Natural killer cell (primary cell): ENCODE results near the gene MED1. TPM values are rescaled to one million over a fixed set of nuclear protein-coding genes. Genes with fewer than 3 reads are reported as not detected.
"Not testable (repeated sequence)": the region's sequence is repeated elsewhere in the genome, so short reads cannot be mapped to it uniquely, and the experiment has no call there.

ENCODE experiments used
- ATAC-seq, 3 donors: fragments of 150-1000 bp in 2 of 3; fragments of 200-7000 bp in 1 of 3; cut with Tn5 transposase; 1 replicate in 1 of 3; 2 replicates in 2 of 3; pipeline ENCODE4 v1.10.0; 2021; ENCODE audit warnings: mild to moderate bottlenecking in 2 of 3, moderate library complexity in 2 of 3
- DNase-seq, 2 donors: peaks; one replicate each; pipeline versions ENCODE4 v3.0.0 to v3.0.0-alpha.2; 2013 to 2021; ENCODE audit warnings: mixed read lengths in 1 of 2
- H3K27ac ChIP-seq: one replicate; pipeline ENCODE4 v1.5.1; 2013; ENCODE audit warnings: mild to moderate bottlenecking, low read length
- H3K27me3 ChIP-seq: one replicate; pipeline ENCODE4 v1.6.1; 2013; ENCODE audit warnings: low read length; ENCODE audit not compliant: control insufficient read depth, insufficient read depth
- H3K36me3 ChIP-seq: one replicate; pipeline ENCODE4 v1.6.1; 2013; ENCODE audit warnings: low read length; ENCODE audit not compliant: control insufficient read depth, insufficient read depth
- H3K4me1 ChIP-seq: one replicate; pipeline ENCODE4 v1.6.1; 2013; ENCODE audit warnings: low read length; ENCODE audit not compliant: control insufficient read depth, insufficient read depth
- H3K4me3 ChIP-seq: one replicate; pipeline ENCODE4 v1.5.1; 2013; ENCODE audit warnings: low read length
- H3K9me3 ChIP-seq: one replicate; pipeline ENCODE4 v1.6.1; 2013; ENCODE audit warnings: low read length; ENCODE audit not compliant: control insufficient read depth, insufficient read depth
- H3K27ac Mint-ChIP-seq, 2 donors: one replicate each; pipeline ENCODE4 v1.8.0; 2022; ENCODE audit warnings: mild to moderate bottlenecking in 2 of 2, mixed read lengths in 2 of 2, moderate library complexity in 1 of 2
- H3K27me3 Mint-ChIP-seq, 2 donors: one replicate each; pipeline ENCODE4 v1.8.0; 2022; ENCODE audit warnings: low read depth in 2 of 2, mixed read lengths in 2 of 2
- H3K36me3 Mint-ChIP-seq: one replicate; pipeline ENCODE4 v1.8.0; 2022; ENCODE audit warnings: mixed read lengths
- H3K4me1 Mint-ChIP-seq, 2 donors: one replicate each; pipeline ENCODE4 v1.8.0; 2022; ENCODE audit warnings: mixed read lengths in 2 of 2
- H3K4me3 Mint-ChIP-seq: one replicate; pipeline ENCODE4 v1.8.0; 2022; ENCODE audit warnings: mild to moderate bottlenecking, moderate library complexity, mixed read lengths
- H3K9me3 Mint-ChIP-seq, 2 donors: one replicate each; pipeline ENCODE4 v1.8.0; 2022; ENCODE audit warnings: mixed read lengths in 2 of 2
- CTCF ChIP-seq: fragments of 200-600 bp; IDR thresholded peaks from one replicate; pipeline ENCODE4 v1.8.0; 2022; ENCODE audit warnings: antibody characterized with exemption
- WGBS: methylation state at CpG from one replicate; pipeline ENCODE4 v1.1.7; 2013; ENCODE audit warnings: missing lambda C conversion rate; ENCODE audit not compliant: insufficient coverage; 5-methylcytosine and 5-hydroxymethylcytosine counted together
- intact Hi-C: fragments of 100-400 bp; cut with micrococcal nuclease; formaldehyde crosslinking; loops from one replicate; pipeline ENCODE4 v1.14.2; 2022
- total RNA-seq, 4 donors: library from RNA; stranded (reverse); fragments of 120-200 nt in 1 of 4; gene quantifications; one replicate each; pipeline versions ENCODE4 v1.2.3 to v1.2.4, GENCODE V29; 2013 to 2022

The MED1 gene
- total RNA-seq, result 10 to 100 TPM; 44.3 to 63.8 (median 53.4) TPM
- 41.6 TPM for total RNA-seq (2013)

GRCh38 chr17:39450847-39451581 is at the start of gene MED1:
MED1 (minus strand) TSS chr17:39451263; CDS start chr17:39451062, 201 bp downstream.
- no peak for TF ChIP-seq CTCF
- Histone ChIP-seq H3K4me1 (peaks cover 18% of the 10 kb centered on the region), H3K36me3 (peaks cover 8% of the 10 kb centered on the region), H3K27ac (peak within 1 kb of the TSS; percentile 85), H3K9me3 (no peaks in the 10 kb centered on the region), H3K27me3 (no peaks in the 10 kb centered on the region), H3K4me3 (peak within 1 kb of the TSS; percentile 91)
- Mint-ChIP-seq H3K4me3 (peak within 1 kb of the TSS; percentile 94), H3K36me3 (no peaks in the 10 kb centered on the region), H3K4me1 (peaks cover 17 to 21% of the 10 kb centered on the region in 2 donors), H3K9me3 (no peaks in the 10 kb centered on the region), H3K27ac (peak within 1 kb of the TSS; percentile 92 to 97), H3K27me3 (no peaks in the 10 kb centered on the region)
- DNase-seq, result peak; percentile 87 to 98
- WGBS, result under 1% methylated on average over 36 of the region's 37 CpGs
- intact Hi-C loops, result loop anchor here (1.0 kb wide), 1 partner anchor 10 kb away; the partner anchor contains the start of gene CDK12
- ATAC-seq, result peak; percentile 95 to 97 (median 96)

- H3K9me3 ChIP-seq, intact Hi-C loops, H3K27ac ChIP-seq, H3K4me1 Mint-ChIP-seq, DNase-seq, H3K4me1 ChIP-seq, ATAC-seq, H3K4me3 ChIP-seq, H3K9me3 Mint-ChIP-seq, H3K4me3 Mint-ChIP-seq, H3K27ac Mint-ChIP-seq, H3K27me3 Mint-ChIP-seq, H3K27me3 ChIP-seq: not testable (repeated sequence)
- peaks cover 61% of the 10 kb centered on the region for H3K36me3 ChIP-seq
- peaks cover 16% of the 10 kb centered on the region for H3K36me3 Mint-ChIP-seq
- 98% methylated on average over 12 of the region's 12 CpGs for WGBS
These were observed 45.9 kb upstream of the MED1 start for GRCh38 chr17:39496921-39497320.

- TF ChIP-seq CTCF, result no peak
- no peak overlapping the region for H3K27ac Mint-ChIP-seq
- DNase-seq (no peak), ATAC-seq (no peak)
- Histone ChIP-seq H3K27ac (no peak overlapping the region), H3K9me3 (no peaks in the 10 kb centered on the region), H3K4me1 (no peaks in the 10 kb centered on the region), H3K4me3 (no peak overlapping the region), H3K27me3 (no peaks in the 10 kb centered on the region), H3K36me3 (peaks cover 29% of the 10 kb centered on the region)
- 93% methylated on average over 4 of the region's 4 CpGs for WGBS
- H3K4me1 Mint-ChIP-seq, result peaks cover 0 to 5% of the 10 kb centered on the region in 2 donors
- no peaks in the 10 kb centered on the region for H3K27me3 Mint-ChIP-seq
- peaks cover 5% of the 10 kb centered on the region for H3K36me3 Mint-ChIP-seq
- intact Hi-C loops, result no loop called here
- H3K9me3 Mint-ChIP-seq, result no peaks in the 10 kb centered on the region
- no peak overlapping the region for H3K4me3 Mint-ChIP-seq
These were observed 36.9 kb upstream of the MED1 start for GRCh38 chr17:39487946-39488345.

- H3K27ac ChIP-seq, H3K4me1 ChIP-seq, H3K27ac Mint-ChIP-seq, H3K4me3 ChIP-seq, intact Hi-C loops, H3K4me1 Mint-ChIP-seq, H3K9me3 ChIP-seq, H3K27me3 Mint-ChIP-seq, DNase-seq, H3K36me3 Mint-ChIP-seq, ATAC-seq, H3K9me3 Mint-ChIP-seq, H3K27me3 ChIP-seq, H3K4me3 Mint-ChIP-seq: not testable (repeated sequence)
- H3K36me3 ChIP-seq, result peaks cover 25% of the 10 kb centered on the region
- WGBS, result 100% methylated on average over 1 of the region's 3 CpGs
These were observed 36.4 kb upstream of the MED1 start for GRCh38 chr17:39487490-39487889.
